HCT116 (cell line): Measurements from ENCODE around the gene HMBS. TPM values are rescaled to one million over a fixed set of nuclear protein-coding genes. Genes with fewer than 3 reads are reported as not detected.

Experiments used
- ATAC-seq: fragments of 200-7000 bp; cut with Tn5 transposase; 2 replicates; pipeline ENCODE4 v1.9.1; 2020; ENCODE audit warnings: mild to moderate bottlenecking, moderate library complexity
- BruUV-seq: library from RNA; stranded (reverse); fragments of 400-500 nt; replicated peaks from 2 replicates; lab custom pipeline; 2021; lab: Mats Ljungman, UMichigan
- CTCF ChIA-PET: fragments of 300-600 bp; sonication (Branson Sonifier 250); formaldehyde crosslinking; loops from one replicate; lab custom pipeline; 2021; ENCODE audit warnings: antibody characterized with exemption; lab: Charles Lee
- POLR2A ChIA-PET: fragments of 300-600, 350-600 bp; sonication (Branson Sonifier 250); formaldehyde crosslinking; loops from one replicate; lab custom pipeline; 2021; ENCODE audit warnings: antibody characterized with exemption; lab: Charles Lee
- RAD21 ChIA-PET, 2 experiments: fragments of 300-600 bp; sonication (Branson Sonifier 250); formaldehyde crosslinking; loops; one replicate each; lab custom pipeline; 2023; ENCODE audit warnings: low total read pairs in 2 of 2; ENCODE audit not compliant: uncharacterized antibody in 2 of 2, unreplicated experiment in 2 of 2, low non-redundant PET in 1 of 2; lab: Charles Lee
- DNase-seq: peaks from one replicate; pipeline ENCODE4 v3.0.0-alpha.2; 2010; ENCODE audit warnings: low read depth, low spot score
- H2AFZ ChIP-seq: fragments of 200-600 bp; shearing (Covaris generic), sonication (generic); 2 replicates; pipeline ENCODE4 v1.6.1; 2017; ENCODE audit warnings: low read depth, mixed run types, mixed read lengths, antibody characterized with exemption, low read length; ENCODE audit not compliant: poor library complexity, severe bottlenecking
- H3K27ac ChIP-seq: 2 replicates; pipeline ENCODE4 v1.5.1; 2012; ENCODE audit warnings: low read depth, low read length
- H3K27me3 ChIP-seq: fragments of 200-600 bp; sonication (generic); 2 replicates; pipeline ENCODE4 v1.6.1; 2016; ENCODE audit warnings: mixed run types, low read length, mixed read lengths; ENCODE audit not compliant: insufficient read depth
- H3K36me3 ChIP-seq, 2 experiments: fragments of 200-500 bp in 1 of 2; fragments of 200-600 bp in 1 of 2; sonication (Bioruptor generic) in 1 of 2; sonication (generic) in 1 of 2; 2 replicates each; pipeline versions ENCODE4 v1.5.1 to v1.6.1; 2014 to 2016; ENCODE audit warnings: low read length in 2 of 2, inconsistent platforms in 1 of 2, mixed read lengths in 1 of 2, mixed run types in 1 of 2; ENCODE audit not compliant: insufficient read depth in 2 of 2, control insufficient read depth in 1 of 2
- H3K4me1 ChIP-seq, 2 experiments: fragments of 200-600 bp in 1 of 2; sonication (generic) in 1 of 2; 2 replicates each; pipeline versions ENCODE4 v1.5.1 to v1.6.1; 2012 to 2017; ENCODE audit warnings: low read length in 2 of 2, inconsistent platforms in 1 of 2, mild to moderate bottlenecking in 1 of 2, mixed read lengths in 1 of 2, mixed run types in 1 of 2, moderate library complexity in 1 of 2; ENCODE audit not compliant: insufficient read depth in 2 of 2, control insufficient read depth in 1 of 2
- H3K4me2 ChIP-seq: fragments of 200-600 bp; sonication (generic); 2 replicates; pipeline ENCODE4 v1.6.1; 2017; ENCODE audit warnings: mixed run types, low read length, mixed read lengths
- H3K4me3 ChIP-seq, 2 experiments: fragments of 200-600 bp in 1 of 2; sonication (generic) in 1 of 2; replicated peaks in 1 of 2; 2 replicates each; pipeline ENCODE4 v1.5.1; 2011 to 2016; ENCODE audit warnings: low read length in 2 of 2, control low read depth in 1 of 2, low read depth in 1 of 2, mild to moderate bottlenecking in 1 of 2, mixed read lengths in 1 of 2, mixed run types in 1 of 2
- H3K79me2 ChIP-seq: fragments of 200-600 bp; sonication (generic); 2 replicates; pipeline ENCODE4 v1.6.1; 2017; ENCODE audit warnings: mild to moderate bottlenecking, mixed run types, low read length, moderate library complexity, mixed read lengths; ENCODE audit not compliant: insufficient read depth
- H3K9ac ChIP-seq: fragments of 200-600 bp; sonication (generic); 2 replicates; pipeline ENCODE4 v1.6.1; 2016; ENCODE audit warnings: low read length, mixed read lengths
- H3K9me2 ChIP-seq: fragments of 200-600 bp; sonication (generic), shearing (Covaris generic); 2 replicates; pipeline ENCODE4 v1.6.1; 2017; ENCODE audit warnings: mixed run types, mild to moderate bottlenecking, moderate library complexity; ENCODE audit not compliant: insufficient read depth
- H3K9me3 ChIP-seq, 2 experiments: fragments of 200-500 bp in 1 of 2; fragments of 200-600 bp in 1 of 2; sonication (Bioruptor generic) in 1 of 2; sonication (generic) in 1 of 2; 2 replicates each; pipeline ENCODE4 v1.6.1; 2014 to 2017; ENCODE audit warnings: low read length in 2 of 2, mixed read lengths in 2 of 2, inconsistent platforms in 1 of 2, low read depth in 1 of 2, mild to moderate bottlenecking in 1 of 2, mixed run types in 1 of 2, moderate library complexity in 1 of 2; ENCODE audit not compliant: control insufficient read depth in 1 of 2, insufficient read depth in 1 of 2
- H4K20me1 ChIP-seq: fragments of 200-600 bp; sonication (generic), shearing (Covaris generic); 2 replicates; pipeline ENCODE4 v1.6.1; 2017; ENCODE audit warnings: mixed run types, mild to moderate bottlenecking, moderate library complexity; ENCODE audit not compliant: insufficient read depth
- CBX3 ChIP-seq: IDR thresholded peaks from 2 replicates; pipeline ENCODE4 v1.6.1; 2012; ENCODE audit warnings: low read depth
- ELF1 ChIP-seq: IDR thresholded peaks from 2 replicates; pipeline ENCODE4 v1.6.1; 2012; ENCODE audit warnings: low read depth, borderline replicate concordance
- EZH2 ChIP-seq: fragments of 200-600 bp; sonication (generic); IDR thresholded peaks from 2 replicates; pipeline ENCODE4 v1.6.1; 2017; ENCODE audit warnings: antibody characterized with exemption, mixed run types
- FOSL1 ChIP-seq: IDR thresholded peaks from 2 replicates; pipeline ENCODE4 v1.6.1; 2012; ENCODE audit warnings: low read depth
- POLR2A ChIP-seq: IDR thresholded peaks from 2 replicates; pipeline ENCODE4 v1.7.0; 2011; ENCODE audit warnings: borderline replicate concordance; ENCODE audit not compliant: insufficient read depth, insufficient read length; ENCODE audit errors: extremely low read depth
- POLR2AphosphoS5 ChIP-seq: IDR thresholded peaks from 2 replicates; pipeline ENCODE4 v1.6.1; 2011; ENCODE audit warnings: mild to moderate bottlenecking, low read depth, low read length, moderate library complexity
- RAD21 ChIP-seq: IDR thresholded peaks from 2 replicates; pipeline ENCODE4 v1.6.1; 2012; ENCODE audit warnings: low read depth, mild to moderate bottlenecking
- SIN3A ChIP-seq: IDR thresholded peaks from 2 replicates; pipeline ENCODE4 v1.6.1; 2012; ENCODE audit warnings: low read depth
- SP1 ChIP-seq: IDR thresholded peaks from 2 replicates; pipeline ENCODE4 v1.6.1; 2012; ENCODE audit warnings: low read depth
- SRF ChIP-seq: IDR thresholded peaks from 2 replicates; pipeline ENCODE4 v1.6.1; 2012; ENCODE audit warnings: low read depth
- TCF7L2 ChIP-seq: IDR thresholded peaks from 2 replicates; pipeline ENCODE4 v1.7.0; 2011; ENCODE audit warnings: borderline replicate concordance, inconsistent platforms; ENCODE audit not compliant: insufficient read depth, insufficient read length; ENCODE audit errors: extremely low read depth
- YY1 ChIP-seq: IDR thresholded peaks from 2 replicates; pipeline ENCODE4 v1.6.1; 2011; ENCODE audit warnings: low read length, low read depth, moderate library complexity, mild to moderate bottlenecking; ENCODE audit not compliant: insufficient replicate concordance; ENCODE audit errors: extremely low read depth
- intact Hi-C: fragments of 100-400 bp; cut with micrococcal nuclease; formaldehyde crosslinking; loops from 2 replicates; pipeline ENCODE4 v1.10.0; 2022
- total RNA-seq: library from RNA; stranded (reverse); gene quantifications from one replicate; pipeline ENCODE4 v1.2.1, GENCODE V29; 2021; ENCODE audit not compliant: unreplicated experiment
- TF ChIP-seq, protein P1 (sequence below): IDR thresholded peaks from 2 replicates; pipeline ENCODE4 v1.6.1; 2012
- TF ChIP-seq, protein P2 (sequence below): IDR thresholded peaks from 2 replicates; pipeline ENCODE4 v1.6.1; 2011; ENCODE audit warnings: mild to moderate bottlenecking, low read length, moderate library complexity; ENCODE audit not compliant: insufficient replicate concordance; ENCODE audit errors: extremely low read depth
- TF ChIP-seq, protein P3 (sequence below): IDR thresholded peaks from 2 replicates; pipeline ENCODE4 v1.6.1; 2012; ENCODE audit warnings: low read depth
- TF ChIP-seq, protein P4 (sequence below): IDR thresholded peaks from 2 replicates; pipeline ENCODE4 v1.6.1; 2012

HMBS gene
- total RNA-seq, 1 experiment from 2014 or later, result 69.0 TPM

DNA sequence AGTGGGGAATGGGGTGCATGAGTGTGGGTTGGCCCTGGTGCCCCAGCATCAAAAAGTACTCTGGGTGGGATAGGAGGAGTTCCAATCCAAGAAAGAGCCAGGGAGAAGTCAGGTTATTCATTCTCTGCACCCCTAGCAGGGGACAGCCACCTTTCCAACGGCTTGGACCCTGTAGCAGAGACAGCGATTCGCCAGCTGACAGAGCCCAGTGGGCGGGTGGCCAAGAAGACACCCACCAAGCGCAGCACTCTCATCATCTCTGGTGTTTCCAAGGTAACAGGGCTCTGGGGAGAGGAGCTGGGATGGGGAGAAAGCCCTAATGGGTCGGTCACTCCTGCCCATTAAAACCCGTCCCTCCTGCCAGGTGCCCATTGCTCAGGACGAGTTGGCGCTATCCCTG is 29.0 kb downstream of the HMBS start:
- Histone ChIP-seq H3K4me3 (no peak overlapping the region), H3K4me1 (peaks cover 3 to 10% of the 10 kb centered on the region in 2 experiments; a peak in 3 of 4 replicates), H3K9ac (no peak overlapping the region), H2AFZ (no peak overlapping the region), H3K27me3 (no peaks in the 10 kb centered on the region), H3K27ac (no peak overlapping the region), H4K20me1 (no peaks in the 10 kb centered on the region), H3K36me3 (peaks cover 11 to 21% of the 10 kb centered on the region in 2 experiments; a peak in 2 of 4 replicates), H3K4me2 (no peak overlapping the region), H3K9me2 (no peaks in the 10 kb centered on the region), H3K79me2 (peaks cover 6% of the 10 kb centered on the region; the same call in 1 of the 2 replicates), H3K9me3 (no peaks in the 10 kb centered on the region)
- RAD21 ChIA-PET, result no interaction called here
- POLR2A ChIA-PET, result no interaction called here
- CTCF ChIA-PET, result no interaction called here
- DNase-seq (no peak), ATAC-seq (no peak)
- intact Hi-C loops, result no loop called here
- TF ChIP-seq, protein P1, sequence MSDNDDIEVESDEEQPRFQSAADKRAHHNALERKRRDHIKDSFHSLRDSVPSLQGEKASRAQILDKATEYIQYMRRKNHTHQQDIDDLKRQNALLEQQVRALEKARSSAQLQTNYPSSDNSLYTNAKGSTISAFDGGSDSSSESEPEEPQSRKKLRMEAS, result no peak
- no TSS peak for BruUV-seq

DNA sequence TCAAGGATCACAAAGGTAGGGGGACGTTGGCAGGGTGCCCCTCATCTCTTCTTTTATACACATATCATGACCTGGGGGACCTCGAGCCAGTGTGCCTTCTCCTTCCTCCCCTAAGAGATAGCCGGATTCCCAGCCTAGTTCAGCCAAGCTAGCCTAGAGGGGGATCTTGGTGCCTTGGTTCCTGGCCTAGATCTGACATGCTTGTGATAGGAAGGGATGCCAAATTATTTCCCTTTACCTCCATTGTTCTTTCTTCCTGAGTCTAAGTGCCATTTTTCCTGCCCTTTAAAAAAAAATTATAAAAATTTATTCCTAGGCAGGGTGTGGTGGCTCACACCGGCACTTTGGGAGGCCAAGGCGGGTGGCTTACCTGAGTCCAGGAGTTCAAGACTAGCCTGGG is 29.7 kb downstream of the HMBS start:
- Histone ChIP-seq H3K36me3 (peaks cover 11 to 21% of the 10 kb centered on the region in 2 experiments; a peak in 2 of 4 replicates), H3K27ac (no peak overlapping the region), H3K9me2 (no peaks in the 10 kb centered on the region), H3K9ac (no peak overlapping the region), H3K79me2 (peaks cover 2% of the 10 kb centered on the region; the same call in 1 of the 2 replicates), H4K20me1 (no peaks in the 10 kb centered on the region), H3K4me1 (peaks cover 0 to 7% of the 10 kb centered on the region in 2 experiments; a peak in 1 of 4 replicates), H3K4me3 (no peak overlapping the region), H3K27me3 (no peaks in the 10 kb centered on the region), H2AFZ (no peak overlapping the region), H3K4me2 (no peak overlapping the region), H3K9me3 (no peaks in the 10 kb centered on the region)
- DNase-seq, result no peak
- BruUV-seq, result no TSS peak
- ChIA-PET CTCF (no interaction called here), POLR2A (no interaction called here), RAD21 (no interaction called here)
- intact Hi-C loops, result no loop called here
- no peak for ATAC-seq
- no peak for TF ChIP-seq POLR2A
- no peak for TF ChIP-seq FOSL1
- no peak for TF ChIP-seq RAD21
- no peak for TF ChIP-seq SP1
- TF ChIP-seq EZH2, result no peak
- no peak for TF ChIP-seq CBX3
- TF ChIP-seq SIN3A, result no peak
- TF ChIP-seq, protein P2, sequence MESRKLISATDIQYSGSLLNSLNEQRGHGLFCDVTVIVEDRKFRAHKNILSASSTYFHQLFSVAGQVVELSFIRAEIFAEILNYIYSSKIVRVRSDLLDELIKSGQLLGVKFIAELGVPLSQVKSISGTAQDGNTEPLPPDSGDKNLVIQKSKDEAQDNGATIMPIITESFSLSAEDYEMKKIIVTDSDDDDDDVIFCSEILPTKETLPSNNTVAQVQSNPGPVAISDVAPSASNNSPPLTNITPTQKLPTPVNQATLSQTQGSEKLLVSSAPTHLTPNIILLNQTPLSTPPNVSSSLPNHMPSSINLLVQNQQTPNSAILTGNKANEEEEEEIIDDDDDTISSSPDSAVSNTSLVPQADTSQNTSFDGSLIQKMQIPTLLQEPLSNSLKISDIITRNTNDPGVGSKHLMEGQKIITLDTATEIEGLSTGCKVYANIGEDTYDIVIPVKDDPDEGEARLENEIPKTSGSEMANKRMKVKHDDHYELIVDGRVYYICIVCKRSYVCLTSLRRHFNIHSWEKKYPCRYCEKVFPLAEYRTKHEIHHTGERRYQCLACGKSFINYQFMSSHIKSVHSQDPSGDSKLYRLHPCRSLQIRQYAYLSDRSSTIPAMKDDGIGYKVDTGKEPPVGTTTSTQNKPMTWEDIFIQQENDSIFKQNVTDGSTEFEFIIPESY, result no peak
- TF ChIP-seq POLR2AphosphoS5, result no peak
- TF ChIP-seq ELF1, result no peak
- TF ChIP-seq, protein P3, sequence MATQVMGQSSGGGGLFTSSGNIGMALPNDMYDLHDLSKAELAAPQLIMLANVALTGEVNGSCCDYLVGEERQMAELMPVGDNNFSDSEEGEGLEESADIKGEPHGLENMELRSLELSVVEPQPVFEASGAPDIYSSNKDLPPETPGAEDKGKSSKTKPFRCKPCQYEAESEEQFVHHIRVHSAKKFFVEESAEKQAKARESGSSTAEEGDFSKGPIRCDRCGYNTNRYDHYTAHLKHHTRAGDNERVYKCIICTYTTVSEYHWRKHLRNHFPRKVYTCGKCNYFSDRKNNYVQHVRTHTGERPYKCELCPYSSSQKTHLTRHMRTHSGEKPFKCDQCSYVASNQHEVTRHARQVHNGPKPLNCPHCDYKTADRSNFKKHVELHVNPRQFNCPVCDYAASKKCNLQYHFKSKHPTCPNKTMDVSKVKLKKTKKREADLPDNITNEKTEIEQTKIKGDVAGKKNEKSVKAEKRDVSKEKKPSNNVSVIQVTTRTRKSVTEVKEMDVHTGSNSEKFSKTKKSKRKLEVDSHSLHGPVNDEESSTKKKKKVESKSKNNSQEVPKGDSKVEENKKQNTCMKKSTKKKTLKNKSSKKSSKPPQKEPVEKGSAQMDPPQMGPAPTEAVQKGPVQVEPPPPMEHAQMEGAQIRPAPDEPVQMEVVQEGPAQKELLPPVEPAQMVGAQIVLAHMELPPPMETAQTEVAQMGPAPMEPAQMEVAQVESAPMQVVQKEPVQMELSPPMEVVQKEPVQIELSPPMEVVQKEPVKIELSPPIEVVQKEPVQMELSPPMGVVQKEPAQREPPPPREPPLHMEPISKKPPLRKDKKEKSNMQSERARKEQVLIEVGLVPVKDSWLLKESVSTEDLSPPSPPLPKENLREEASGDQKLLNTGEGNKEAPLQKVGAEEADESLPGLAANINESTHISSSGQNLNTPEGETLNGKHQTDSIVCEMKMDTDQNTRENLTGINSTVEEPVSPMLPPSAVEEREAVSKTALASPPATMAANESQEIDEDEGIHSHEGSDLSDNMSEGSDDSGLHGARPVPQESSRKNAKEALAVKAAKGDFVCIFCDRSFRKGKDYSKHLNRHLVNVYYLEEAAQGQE, result no peak
- no peak for TF ChIP-seq TCF7L2
- TF ChIP-seq, protein P4, sequence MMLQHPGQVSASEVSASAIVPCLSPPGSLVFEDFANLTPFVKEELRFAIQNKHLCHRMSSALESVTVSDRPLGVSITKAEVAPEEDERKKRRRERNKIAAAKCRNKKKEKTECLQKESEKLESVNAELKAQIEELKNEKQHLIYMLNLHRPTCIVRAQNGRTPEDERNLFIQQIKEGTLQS, result no peak
- TF ChIP-seq SRF, result no peak
- TF ChIP-seq YY1, result no peak
